Activated CD4-positive, alpha-beta T cell treated with anti-CD3 and anti-CD28 coated beads, Interleukin-10, Interleukin-2, amounts not matched to agents 100 ng/mL and 50 ng/mL, durations not matched to agents 16 hours and 8 hours (primary cell): ENCODE measurements around the gene PER2.

Experiments used
- DNase-seq: peaks from one replicate; pipeline ENCODE4 v3.0.0-alpha.2; 2020

PER2 gene

GRCh38 chr2:238263204-238264071 is 25.0 kb downstream of the PER2 start:
- DNase-seq: peak; percentile 78

GRCh38 chr2:238262496-238263122 is 25.8 kb downstream of the PER2 start:
- no peak for DNase-seq

- DNase-seq: no peak
Observed at GRCh38 chr2:238261718-238262375, 26.6 kb downstream of the PER2 start.

- no peak for DNase-seq
Observed at GRCh38 chr2:238260883-238261282, 27.5 kb downstream of the PER2 start.

GRCh38 chr2:238259061-238260020 is 29.1 kb downstream of the PER2 start:
- no peak for DNase-seq

GRCh38 chr2:238257786-238258700 is 30.4 kb downstream of the PER2 start:
- DNase-seq: no peak

- peak; percentile 80 for DNase-seq
Observed at GRCh38 chr2:238256594-238257104, 31.8 kb downstream of the PER2 start.

- DNase-seq: no peak
Observed at GRCh38 chr2:238256111-238256510, 32.3 kb downstream of the PER2 start.

- DNase-seq: no peak
Observed at GRCh38 chr2:238255636-238256035, 32.8 kb downstream of the PER2 start.

GRCh38 chr2:238255151-238255551 is 33.3 kb downstream of the PER2 start:
- no peak for DNase-seq

- no peak for DNase-seq
Observed at GRCh38 chr2:238254095-238254723, 34.2 kb downstream of the PER2 start.

- no peak for DNase-seq
Observed at GRCh38 chr2:238252766-238253630, 35.4 kb downstream of the PER2 start.

GRCh38 chr2:238251986-238252385 is 36.4 kb downstream of the PER2 start:
- no peak for DNase-seq

- no peak for DNase-seq
Observed at GRCh38 chr2:238251331-238251730, 37.1 kb downstream of the PER2 start.

- no peak for DNase-seq
Observed at GRCh38 chr2:238250896-238251295, 37.5 kb downstream of the PER2 start.

- no peak for DNase-seq
Observed at GRCh38 chr2:238247841-238248453, 40.5 kb downstream of the PER2 start.

- DNase-seq: no peak
Observed at GRCh38 chr2:238247002-238247822, 41.2 kb downstream of the PER2 start.

GRCh38 chr2:238244151-238244550 is 44.3 kb downstream of the PER2 start:
- no peak for DNase-seq
